GM10248 (cell line): ENCODE measurements around the gene GALNT3.

ENCODE experiments used
- CTCF ChIA-PET: fragments of 300-600 bp; sonication (Branson Sonifier 250); formaldehyde crosslinking; extraction: SDS; loops from one replicate; lab custom pipeline; 2021; ENCODE audit warnings: antibody characterized with exemption; lab: Yijun Ruan, JAX
- POLR2A ChIA-PET: fragments of 350-650 bp; sonication (Branson Sonifier 250); formaldehyde crosslinking; extraction: SDS; loops from one replicate; lab custom pipeline; 2020; ENCODE audit warnings: antibody characterized with exemption; lab: Yijun Ruan, JAX
- DNase-seq: peaks from one replicate; pipeline ENCODE4 v3.0.0; 2012; ENCODE audit errors: extremely low spot score
- CTCF ChIP-seq: IDR thresholded peaks from 2 replicates; pipeline ENCODE4 v1.5.1; 2012; ENCODE audit warnings: mild to moderate bottlenecking, low read depth; ENCODE audit errors: extremely low read depth, missing control alignments, control extremely low read depth

The GALNT3 gene

GRCh38 chr2:165701147-165701546, 92.9 kb downstream of the GALNT3 start:
- ChIA-PET CTCF (interaction anchor here (1.1 to 1.2 kb wide), 2 partner anchors 9 to 49 kb away, joined by 3 read pairs; no protein-coding TSS in a partner anchor), POLR2A (no interaction called here)
- no peak for DNase-seq
- no peak for TF ChIP-seq CTCF

- TF ChIP-seq CTCF, result no peak
- no peak for DNase-seq
- ChIA-PET CTCF (interaction anchor here (1.1 to 1.2 kb wide), 2 partner anchors 9 to 48 kb away, joined by 3 read pairs; no protein-coding TSS in a partner anchor), POLR2A (no interaction called here)
Observed at GRCh38 chr2:165700531-165700930, 93.5 kb downstream of the GALNT3 start.

- no peak for DNase-seq
- POLR2A ChIA-PET, result no interaction called here
- CTCF ChIA-PET, result interaction anchor here (1.1 to 1.2 kb wide), 2 partner anchors 8 to 297 kb away, joined by 3 read pairs; no protein-coding TSS in a partner anchor
- no peak for TF ChIP-seq CTCF
Observed at GRCh38 chr2:165699946-165700345, 94.1 kb downstream of the GALNT3 start.

GRCh38 chr2:165698444-165698884, 95.6 kb downstream of the GALNT3 start:
- peak; percentile 22 for DNase-seq
- ChIA-PET CTCF (interaction anchor here (0.9 to 1.2 kb wide), 3 partner anchors 9 to 296 kb away, joined by 3 to 4 read pairs (median 3); no protein-coding TSS in a partner anchor), POLR2A (no interaction called here)
- peak; percentile 43 for TF ChIP-seq CTCF

- TF ChIP-seq CTCF, result no peak
- no peak for DNase-seq
- ChIA-PET POLR2A (no interaction called here), CTCF (interaction anchor here (0.9 to 1.2 kb wide), 4 partner anchors 9 to 295 kb away, joined by 3 to 4 read pairs (median 3); no protein-coding TSS in a partner anchor)
Observed at GRCh38 chr2:165697748-165698443, 96.2 kb downstream of the GALNT3 start.
